Frontal cortex (tissue), 4 donors: ENCODE results near the gene C12orf57. TPM values are rescaled to one million over a fixed set of nuclear protein-coding genes. Genes with fewer than 3 reads are reported as not detected.
A peak's percentile ranks its signal among the peaks of the same experiment; 100 is the strongest.

Experiments
- DNase-seq, 2 donors: peaks; one replicate each; pipeline ENCODE4 v3.0.0; 2012; ENCODE audit warnings: low spot score in 2 of 2
- FAIRE-seq: peaks from 2 replicates; lab custom pipeline; 2012; peaks lifted over from hg19 to GRCh38; lab: Jason Lieb, UNC
- small RNA-seq: library from RNA; depleted of rRNA; stranded (forward); fragments of <200 nt; gene quantifications from one replicate; pipeline ENCODE3, GENCODE V24; 2014
- total RNA-seq: library from RNA; depleted of rRNA; stranded (reverse); fragments of >200 nt; gene quantifications from one replicate; pipeline ENCODE4 v1.2.3, GENCODE V29; 2014
- donor health status: control.
- donor health status: control.
- donor health status: control.

C12orf57 gene
- total RNA-seq, 1 donor from 2014 or later = 322 TPM

- DNase-seq = no peak
- no peak for FAIRE-seq
Observed at GRCh38 chr12:6980075-6980474, 36.3 kb downstream of the C12orf57 start.

- DNase-seq = no peak
Observed at GRCh38 chr12:6980740-6981139, 36.9 kb downstream of the C12orf57 start.

GRCh38 chr12:6981152-6982052 is 37.6 kb downstream of the C12orf57 start:
- no peak for FAIRE-seq
- DNase-seq = no peak

More at GRCh38 chr12:6980740-6981139, 36.9 kb downstream of the C12orf57 start:
- FAIRE-seq = no peak

GRCh38 chr12:6982532-6982931 is 38.7 kb downstream of the C12orf57 start:
- DNase-seq (no peak), FAIRE-seq (no peak)

GRCh38 chr12:6987956-6988553 is 44.2 kb downstream of the C12orf57 start:
- FAIRE-seq (no peak), DNase-seq (no peak)

Small RNA genes within 50 kb of the gene (small RNA-seq; reads per million reads assigned to genes)
- 0.15 reads per million for gene MIR141
- 0.08 reads per million for gene MIR200C
- not detected for gene RNU7-1
- 1.6 reads per million, percentile 77 among the genes with 10 or more reads in this experiment for gene SCARNA12

Other genes with a start within 250 kb of the C12orf57 start
- gene PIANP, start 243.2 kb upstream of the C12orf57 start, total RNA-seq = 1.2 TPM
- gene COPS7A, start 220.0 kb upstream of the C12orf57 start, total RNA-seq = 24.5 TPM
- gene MLF2, start 190.9 kb upstream of the C12orf57 start, total RNA-seq = 77.9 TPM
- 47.7 TPM for gene PTMS, start 177.7 kb upstream of the C12orf57 start, total RNA-seq
- gene LAG3, start 171.5 kb upstream of the C12orf57 start, total RNA-seq = under 0.01 TPM
- gene CD4, start 154.5 kb upstream of the C12orf57 start, total RNA-seq = 2.0 TPM
- 81.1 TPM for gene GPR162, start 122.2 kb upstream of the C12orf57 start, total RNA-seq
- 11.0 TPM for gene P3H3, start 115.6 kb upstream of the C12orf57 start, total RNA-seq
- 1.2 TPM for gene GNB3, start 103.1 kb upstream of the C12orf57 start, total RNA-seq
- 2.9 TPM for gene CDCA3, start 92.7 kb upstream of the C12orf57 start, total RNA-seq
- 77.5 TPM for gene USP5, start 91.9 kb upstream of the C12orf57 start, total RNA-seq
- gene TPI1, start 76.5 kb upstream of the C12orf57 start, total RNA-seq = 293 TPM
- 1.6 TPM for gene SPSB2, start 70.7 kb upstream of the C12orf57 start, total RNA-seq
- 6.5 TPM for gene LRRC23, start 39.2 kb upstream of the C12orf57 start, total RNA-seq
- gene ENO2, start 29.4 kb upstream of the C12orf57 start, total RNA-seq = 169 TPM
- gene ATN1, start 16.1 kb upstream of the C12orf57 start, total RNA-seq = 11.8 TPM
- gene RNU7-1, start 206 bp upstream of the C12orf57 start, total RNA-seq = not detected
- gene PTPN6, start 7.3 kb downstream of the C12orf57 start, total RNA-seq = 1.6 TPM
- 175 TPM for gene PHB2, start 26.6 kb downstream of the C12orf57 start, total RNA-seq
- gene EMG1, start 26.9 kb downstream of the C12orf57 start, total RNA-seq = 22.4 TPM
- 6.5 TPM for gene LPCAT3, start 74.5 kb downstream of the C12orf57 start, total RNA-seq
- gene C1S, start 116.7 kb downstream of the C12orf57 start, total RNA-seq = 6.5 TPM
- 3.7 TPM for gene C1R, start 148.4 kb downstream of the C12orf57 start, total RNA-seq
- gene C1RL, start 165.2 kb downstream of the C12orf57 start, total RNA-seq = 2.0 TPM
- not detected for gene RBP5, start 184.9 kb downstream of the C12orf57 start, total RNA-seq
- 75.0 TPM for gene CLSTN3, start 186.3 kb downstream of the C12orf57 start, total RNA-seq
- 71.7 TPM for gene PEX5, start 245.7 kb downstream of the C12orf57 start, total RNA-seq